Vagina (tissue), 2 donors: ENCODE data around the gene SCMH1.

Source experiments
- CTCF ChIP-seq, 3 experiments: fragments of 450-650 bp in 2 of 3; fragments of 200-600 bp in 1 of 3; sonication (generic) in 1 of 3; IDR thresholded peaks; one replicate each; pipeline ENCODE4 v1.5.1; 2017 to 2019; ENCODE audit warnings: antibody characterized with exemption in 3 of 3, mild to moderate bottlenecking in 2 of 3, moderate library complexity in 2 of 3
- POLR2A ChIP-seq, 2 donors: fragments of 450-650 bp; IDR thresholded peaks; one replicate each; pipeline ENCODE4 v1.6.1; 2017; ENCODE audit warnings: antibody characterized with exemption in 2 of 2, mild to moderate bottlenecking in 2 of 2, moderate library complexity in 2 of 2

- TF ChIP-seq CTCF (IDR thresholded peaks at IDR 0.05) = no peak
- no peak for TF ChIP-seq POLR2A (IDR thresholded peaks at IDR 0.05)
These were observed 17.1 kb upstream of the SCMH1 start for GRCh38 chr1:41259221-41259620.
